GM12864 (cell line): ENCODE data around the gene IER5L.

ENCODE experiments used
- DNase-seq: peaks from one replicate; pipeline ENCODE4 v3.0.0-alpha.2; 2011; ENCODE audit warnings: low read depth
- H3K4me3 ChIP-seq: 2 replicates; pipeline ENCODE4 v1.5.1; 2011; ENCODE audit warnings: mild to moderate bottlenecking, low read depth, low read length, control low read depth
- TF ChIP-seq, protein P1 (sequence below): IDR thresholded peaks from 2 replicates; pipeline ENCODE4 v1.5.1; 2011; ENCODE audit warnings: low read depth, mild to moderate bottlenecking, moderate library complexity, low read length, control low read depth, inconsistent platforms; ENCODE audit errors: missing control alignments

Gene IER5L

DNA sequence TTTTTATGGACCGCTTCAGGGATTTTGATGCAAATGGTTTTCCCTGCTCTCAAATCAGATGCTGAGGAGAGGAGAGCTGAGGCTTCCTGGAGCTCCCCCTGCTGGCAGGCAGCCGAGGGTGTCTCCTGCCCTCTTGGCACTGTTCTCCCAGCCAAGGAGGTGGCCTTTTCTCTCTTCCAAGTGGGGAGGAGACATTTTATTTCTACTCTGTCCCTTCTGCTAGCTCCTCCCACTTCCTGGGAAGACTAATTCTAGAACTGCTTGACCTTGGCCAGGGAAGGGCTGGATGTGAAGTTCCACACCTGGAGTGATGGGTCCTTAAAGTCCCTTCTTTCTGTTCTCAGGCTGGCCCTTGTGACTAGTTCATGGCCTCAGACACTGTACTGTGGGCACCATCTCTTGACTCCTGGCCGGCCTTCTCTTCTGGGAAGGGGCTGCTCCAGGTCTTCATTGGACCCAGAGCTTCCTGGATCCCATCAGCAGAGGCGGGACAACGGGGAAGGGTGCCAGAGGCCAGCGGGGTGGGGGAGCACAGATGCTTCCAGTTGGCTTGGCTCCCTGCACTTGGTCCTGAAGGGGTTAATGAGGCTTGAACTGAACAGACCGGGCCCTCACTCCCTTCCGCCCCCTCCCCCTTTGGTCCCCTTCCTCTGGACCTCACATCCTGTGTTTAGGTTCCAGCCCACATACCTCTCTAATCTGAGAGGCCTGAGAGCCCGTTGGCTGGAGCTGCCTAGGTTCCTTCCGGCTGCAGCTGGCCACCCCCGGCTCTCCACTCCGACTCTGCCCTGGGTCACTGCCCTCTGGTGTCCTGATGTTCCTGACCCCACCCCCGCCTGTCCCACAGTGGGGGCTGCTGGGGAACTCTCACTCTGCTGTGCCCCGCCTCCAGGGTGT lies 34.8 kb downstream of the IER5L start:
- DNase-seq = no peak
- TF ChIP-seq, protein P1, sequence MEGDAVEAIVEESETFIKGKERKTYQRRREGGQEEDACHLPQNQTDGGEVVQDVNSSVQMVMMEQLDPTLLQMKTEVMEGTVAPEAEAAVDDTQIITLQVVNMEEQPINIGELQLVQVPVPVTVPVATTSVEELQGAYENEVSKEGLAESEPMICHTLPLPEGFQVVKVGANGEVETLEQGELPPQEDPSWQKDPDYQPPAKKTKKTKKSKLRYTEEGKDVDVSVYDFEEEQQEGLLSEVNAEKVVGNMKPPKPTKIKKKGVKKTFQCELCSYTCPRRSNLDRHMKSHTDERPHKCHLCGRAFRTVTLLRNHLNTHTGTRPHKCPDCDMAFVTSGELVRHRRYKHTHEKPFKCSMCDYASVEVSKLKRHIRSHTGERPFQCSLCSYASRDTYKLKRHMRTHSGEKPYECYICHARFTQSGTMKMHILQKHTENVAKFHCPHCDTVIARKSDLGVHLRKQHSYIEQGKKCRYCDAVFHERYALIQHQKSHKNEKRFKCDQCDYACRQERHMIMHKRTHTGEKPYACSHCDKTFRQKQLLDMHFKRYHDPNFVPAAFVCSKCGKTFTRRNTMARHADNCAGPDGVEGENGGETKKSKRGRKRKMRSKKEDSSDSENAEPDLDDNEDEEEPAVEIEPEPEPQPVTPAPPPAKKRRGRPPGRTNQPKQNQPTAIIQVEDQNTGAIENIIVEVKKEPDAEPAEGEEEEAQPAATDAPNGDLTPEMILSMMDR = peak; percentile 100
- H3K4me3 ChIP-seq = no peak overlapping the region

DNA sequence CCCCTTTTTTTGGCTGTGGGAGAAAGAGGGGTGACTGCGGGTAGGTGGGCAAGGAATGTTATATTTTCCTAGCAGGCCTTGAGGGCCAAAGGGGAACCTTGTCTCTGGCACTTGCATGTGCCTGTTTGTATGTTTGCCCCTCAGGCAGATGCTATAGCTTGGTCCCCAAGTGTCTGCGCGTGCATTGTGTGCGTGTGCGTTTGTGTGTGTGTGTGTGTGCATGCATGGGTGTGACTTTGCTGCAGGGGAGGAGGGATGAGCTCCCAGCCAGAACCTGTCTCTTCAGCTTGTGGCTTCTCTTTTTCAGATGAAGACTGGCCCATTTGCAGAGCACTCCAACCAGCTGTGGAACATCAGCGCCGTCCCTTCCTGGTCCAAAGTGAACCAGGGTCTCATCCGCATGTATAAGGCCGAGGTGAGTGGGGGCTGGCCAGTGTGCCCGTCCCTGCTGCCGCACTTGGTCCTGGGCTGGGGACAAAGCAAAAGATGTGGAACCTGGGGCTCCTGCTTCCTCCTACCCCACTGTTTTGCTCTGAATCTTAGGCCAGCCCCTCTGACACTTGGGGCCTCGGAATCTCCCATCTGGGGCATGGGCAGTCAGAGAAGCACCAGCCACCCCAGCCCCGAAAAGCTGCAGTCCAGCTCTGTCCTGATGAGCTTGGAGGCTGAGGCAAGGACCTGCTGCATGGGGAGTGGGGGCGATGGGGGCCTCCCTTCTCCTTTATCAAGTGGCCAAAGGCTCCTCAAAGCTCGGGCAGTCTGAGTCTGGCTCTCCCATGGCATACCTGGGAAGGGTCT lies 35.7 kb downstream of the IER5L start:
- no peak overlapping the region for H3K4me3 ChIP-seq
- TF ChIP-seq, protein P1 = no peak
- DNase-seq = no peak

DNA sequence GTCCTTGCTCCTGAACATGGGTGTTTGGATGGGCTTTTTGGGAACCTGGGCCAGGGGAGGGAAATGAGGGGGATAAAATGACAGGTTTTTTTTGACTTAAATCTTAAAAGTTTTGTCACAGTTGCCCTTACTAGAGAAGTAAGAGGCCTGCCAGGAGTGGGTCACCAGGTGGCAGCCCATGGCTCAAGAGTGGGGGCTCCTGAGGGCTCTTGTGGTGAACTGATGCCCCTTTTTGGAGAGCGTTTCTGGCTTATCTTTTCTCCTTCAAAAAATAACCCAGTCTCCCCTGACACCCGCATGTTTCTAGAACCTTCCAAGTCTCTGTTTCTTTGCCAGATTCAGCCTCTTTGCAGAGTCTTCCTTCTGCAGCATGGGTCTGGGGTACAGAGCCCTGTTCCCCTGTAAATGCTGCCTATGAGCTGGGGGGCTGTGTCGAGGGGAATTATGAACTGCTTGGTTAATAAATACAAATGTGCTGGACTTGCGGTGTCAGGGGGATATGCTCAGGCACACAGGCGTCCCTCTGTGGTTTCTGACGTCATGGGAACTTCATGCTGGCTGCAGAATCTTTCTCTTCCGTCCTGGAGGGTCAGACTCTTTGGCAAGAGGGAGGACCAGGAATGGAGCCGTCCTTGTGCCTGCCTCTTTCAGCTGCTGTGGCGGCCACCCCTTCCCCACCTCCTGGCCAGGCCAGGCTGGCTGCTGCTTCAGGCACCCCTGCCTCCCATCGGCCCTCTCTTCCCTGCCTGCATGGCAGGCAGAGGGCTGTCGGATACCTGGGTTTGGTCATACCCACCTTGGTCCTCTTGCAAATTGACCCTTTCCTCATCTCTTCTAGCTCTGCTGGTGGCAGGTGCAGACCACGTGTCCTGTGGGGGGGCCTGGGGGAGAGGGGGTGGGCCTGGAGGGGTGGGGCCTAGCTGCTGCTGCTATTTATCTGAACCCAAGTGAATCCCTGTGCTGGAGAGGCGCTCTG lies 36.7 kb downstream of the IER5L start:
- TF ChIP-seq, protein P1 = no peak
- H3K4me3 ChIP-seq = peak overlapping the region; percentile 8
- DNase-seq = peak; percentile 44

DNA sequence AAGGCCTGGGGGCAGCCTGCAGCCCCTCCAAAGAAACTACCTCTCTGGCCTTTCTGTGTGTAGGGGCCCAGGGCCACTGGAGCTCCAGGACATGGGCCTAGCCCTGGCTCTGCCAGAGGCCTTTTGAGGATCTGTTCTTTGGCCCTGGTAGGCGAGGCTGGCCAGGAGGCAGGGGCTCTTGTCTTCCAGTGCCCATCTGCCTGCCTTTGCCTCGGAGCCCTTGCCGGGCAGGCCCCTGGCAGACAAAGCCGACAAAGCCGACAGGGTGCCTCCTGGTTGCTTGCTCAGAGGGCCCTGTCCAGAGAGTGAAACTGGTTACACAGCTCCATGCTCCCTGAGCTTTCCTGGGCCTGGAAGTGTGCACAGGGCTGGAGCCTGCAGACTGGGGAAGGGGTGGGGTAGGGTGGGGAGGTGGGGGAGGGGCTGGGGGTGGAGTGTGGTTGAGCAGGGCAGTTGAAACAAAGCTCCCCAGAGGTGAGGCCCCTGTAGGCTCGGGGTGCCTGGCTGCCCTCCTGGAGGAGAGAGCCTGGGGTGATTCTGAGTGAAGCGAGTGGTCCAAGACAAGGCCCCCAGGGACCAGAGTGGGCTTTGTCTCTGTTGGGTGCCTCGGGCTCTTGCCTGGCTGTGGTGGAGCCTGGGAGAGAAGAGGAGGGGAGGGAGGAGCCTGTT lies 37.5 kb downstream of the IER5L start:
- DNase-seq = no peak
- TF ChIP-seq, protein P1 = no peak
- peak overlapping the region; percentile 51 for H3K4me3 ChIP-seq

DNA sequence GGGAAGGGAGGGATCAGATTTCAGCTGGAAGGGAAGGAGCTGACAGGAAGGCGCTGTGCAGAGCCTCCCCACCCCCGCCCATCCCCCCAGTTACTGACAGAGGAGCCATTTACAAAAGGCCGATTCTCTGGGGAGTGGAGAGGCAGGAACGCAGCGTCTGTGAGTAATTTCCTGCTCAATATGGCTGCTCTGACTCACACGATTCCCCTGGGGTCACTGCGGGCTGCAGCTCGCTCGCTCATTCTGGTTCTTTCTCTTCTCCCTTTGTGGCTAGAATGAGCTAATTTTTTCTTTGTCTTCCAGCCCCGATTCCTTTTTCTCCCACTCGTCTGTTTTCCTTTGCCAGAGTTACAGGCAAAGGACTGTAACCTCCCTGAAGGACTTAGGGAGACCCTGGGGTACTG lies 38.1 kb downstream of the IER5L start:
- H3K4me3 ChIP-seq = peak overlapping the region; percentile 51
- peak; percentile 88 for DNase-seq
- TF ChIP-seq, protein P1 = no peak
